ENCODE results near the gene CLDND2.

- TF ChIP-seq POLR2A (IDR thresholded peaks at IDR 0.05) (no peak), CTCF (IDR thresholded peaks at IDR 0.05) (no peak)
These were observed 18.2 kb upstream of the CLDND2 start for GRCh38 chr19:51386882-51387520.

Data from Peyer's patch (tissue), 4 donors.